Fibroblast of lung (primary cell): Measurements from ENCODE around the gene OLA1. TPM values are rescaled to one million over a fixed set of nuclear protein-coding genes. Genes with fewer than 3 reads are reported as not detected.

ENCODE experiments used
- DNase-seq, 2 donors: peaks; one replicate each; pipeline versions ENCODE4 v3.0.0 to v3.0.0-alpha.2; 2010; ENCODE audit warnings: low read depth in 2 of 2
- H2AFZ ChIP-seq: 2 replicates; pipeline ENCODE4 v1.5.1; 2012; ENCODE audit warnings: low read length, control low read depth, inconsistent platforms
- H3K27ac ChIP-seq: 2 replicates; pipeline ENCODE4 v1.5.1; 2011; ENCODE audit warnings: low read length, control low read depth; ENCODE audit not compliant: insufficient read depth
- H3K27me3 ChIP-seq: 2 replicates; pipeline ENCODE4 v1.5.1; 2011; ENCODE audit warnings: mild to moderate bottlenecking, low read length; ENCODE audit not compliant: control insufficient read depth, insufficient read depth
- H3K36me3 ChIP-seq: 2 replicates; pipeline ENCODE4 v1.5.1; 2011; ENCODE audit warnings: low read length; ENCODE audit not compliant: control insufficient read depth, insufficient read depth
- H3K4me1 ChIP-seq: 2 replicates; pipeline ENCODE4 v1.5.1; 2011; ENCODE audit warnings: low read length; ENCODE audit not compliant: control insufficient read depth, insufficient read depth; ENCODE audit errors: extremely low read depth
- H3K4me2 ChIP-seq: 2 replicates; pipeline ENCODE4 v1.5.1; 2011; ENCODE audit warnings: low read length, control low read depth; ENCODE audit not compliant: insufficient read depth; ENCODE audit errors: extremely low read depth
- H3K4me3 ChIP-seq, 4 experiments: fragments of 200-600 bp in 1 of 4; sonication (generic) in 1 of 4; replicated peaks in 1 of 4; 2 replicates each; pipeline ENCODE4 v1.5.1; 2011 to 2016; ENCODE audit warnings: low read length in 4 of 4, low read depth in 3 of 4, mild to moderate bottlenecking in 3 of 4, control low read depth in 2 of 4, inconsistent platforms in 1 of 4, mixed read lengths in 1 of 4; ENCODE audit not compliant: insufficient read depth in 1 of 4; ENCODE audit errors: control extremely low read depth in 1 of 4
- H3K79me2 ChIP-seq: 2 replicates; pipeline ENCODE4 v1.5.1; 2012; ENCODE audit warnings: mild to moderate bottlenecking, low read length, inconsistent platforms; ENCODE audit not compliant: control insufficient read depth, insufficient read depth
- H3K9ac ChIP-seq: 2 replicates; pipeline ENCODE4 v1.5.1; 2011; ENCODE audit warnings: mild to moderate bottlenecking, low read length, control low read depth; ENCODE audit not compliant: insufficient read depth
- H3K9me3 ChIP-seq: 2 replicates; pipeline ENCODE4 v1.5.1; 2012; ENCODE audit warnings: low read depth, low read length; ENCODE audit not compliant: control insufficient read depth, insufficient read depth
- H4K20me1 ChIP-seq: 2 replicates; pipeline ENCODE4 v1.5.1; 2011; ENCODE audit warnings: low read length; ENCODE audit not compliant: control insufficient read depth, insufficient read depth; ENCODE audit errors: extremely low read depth
- CTCF ChIP-seq, 2 donors: IDR thresholded peaks in 1 of 2; conservative IDR thresholded peaks in 1 of 2; 1 replicate in 1 of 2; 2 replicates in 1 of 2; pipeline ENCODE4 v1.5.1; 2011 to 2012; ENCODE audit warnings: low read length in 2 of 2, control low read depth in 1 of 2, inconsistent platforms in 1 of 2, low read depth in 1 of 2, mild to moderate bottlenecking in 1 of 2
- EZH2 ChIP-seq: IDR thresholded peaks from 2 replicates; pipeline ENCODE4 v1.5.1; 2012; ENCODE audit warnings: low read length, control low read depth, mild to moderate bottlenecking; ENCODE audit errors: missing control alignments
- polyA plus RNA-seq, 2 donors: library from polyadenylated mRNA; depleted of rRNA in 1 of 2; stranded (reverse) in 1 of 2; unstranded in 1 of 2; fragments of >200 nt; gene quantifications; 2 replicates each; pipeline ENCODE4 v1.2.1, GENCODE V29; 2011 to 2012; ENCODE audit warnings: missing spikeins in 1 of 2
- total RNA-seq: library from RNA; depleted of rRNA; stranded (reverse); fragments of >200 nt; gene quantifications from 2 replicates; pipeline ENCODE4 v1.2.1, GENCODE V29; 2014

OLA1 gene
- total and polyA plus RNA-seq, 2 donors (not counting 1 experiment from before 2014, with no cell fraction given): 74.3 to 91.4 TPM

- no peaks in the 10 kb centered on the region for H3K79me2 ChIP-seq
- peak overlapping the region; percentile 62 for H2AFZ ChIP-seq
- no peaks in the 10 kb centered on the region for H3K36me3 ChIP-seq
- no peak for DNase-seq
- no peaks in the 10 kb centered on the region for H3K9me3 ChIP-seq
- H4K20me1 ChIP-seq: no peaks in the 10 kb centered on the region
- no peaks in the 10 kb centered on the region for H3K27me3 ChIP-seq
- H3K27ac ChIP-seq: peak overlapping the region; percentile 15
- TF ChIP-seq EZH2: no peak
- TF ChIP-seq CTCF (conservative IDR thresholded peaks at IDR 0.05 in 1 of 2, IDR thresholded peaks at IDR 0.05 in 1 of 2; ENCODE audit: low read depth in 1 of 2, low read length in 2 of 2): no peak
- H3K4me2 ChIP-seq: peak overlapping the region; percentile 49
- peaks cover 16% of the 10 kb centered on the region for H3K4me1 ChIP-seq
- peak overlapping the region in 1 of 4 experiments; percentile 4 for H3K4me3 ChIP-seq
- no peak overlapping the region for H3K9ac ChIP-seq
Observed at GRCh38 chr2:174053355-174054151, 194.8 kb downstream of the OLA1 start.

- TF ChIP-seq CTCF (conservative IDR thresholded peaks at IDR 0.05 in 1 of 2, IDR thresholded peaks at IDR 0.05 in 1 of 2; ENCODE audit: low read depth in 1 of 2, low read length in 2 of 2): no peak
- TF ChIP-seq EZH2: no peak
Observed at GRCh38 chr2:174052584-174052976, 195.8 kb downstream of the OLA1 start.

GRCh38 chr2:174051741-174052583 is 196.4 kb downstream of the OLA1 start:
- peak overlapping the region; percentile 62 for H3K27ac ChIP-seq
- no peak overlapping the region for H3K4me3 ChIP-seq
- no peaks in the 10 kb centered on the region for H3K9me3 ChIP-seq
- H2AFZ ChIP-seq: peak overlapping the region; percentile 65
- H3K9ac ChIP-seq: no peak overlapping the region
- H3K79me2 ChIP-seq: no peaks in the 10 kb centered on the region
- DNase-seq: peak; percentile 73 to 83
- H3K4me2 ChIP-seq: peak overlapping the region; percentile 60
- no peaks in the 10 kb centered on the region for H4K20me1 ChIP-seq
- H3K27me3 ChIP-seq: no peaks in the 10 kb centered on the region
- TF ChIP-seq EZH2: no peak
- TF ChIP-seq CTCF (conservative IDR thresholded peaks at IDR 0.05 in 1 of 2, IDR thresholded peaks at IDR 0.05 in 1 of 2; ENCODE audit: low read depth in 1 of 2, low read length in 2 of 2): no peak
- peaks cover 16% of the 10 kb centered on the region for H3K4me1 ChIP-seq
- no peaks in the 10 kb centered on the region for H3K36me3 ChIP-seq

More at GRCh38 chr2:174052584-174052976, 195.8 kb downstream of the OLA1 start:
- Histone ChIP-seq H3K27me3 (no peaks in the 10 kb centered on the region), H3K4me3 (no peak overlapping the region), H2AFZ (peak overlapping the region; percentile 65), H3K9me3 (no peaks in the 10 kb centered on the region), H3K79me2 (no peaks in the 10 kb centered on the region), H3K27ac (peak overlapping the region; percentile 62), H4K20me1 (no peaks in the 10 kb centered on the region), H3K4me1 (peaks cover 16% of the 10 kb centered on the region), H3K9ac (no peak overlapping the region), H3K36me3 (no peaks in the 10 kb centered on the region), H3K4me2 (peak overlapping the region; percentile 54)
- no peak for DNase-seq
